OCI-LY3 (cell line): Measurements from ENCODE around the gene PID1.

Experiments
- EZH2phosphoT487 ChIP-seq: fragments of 200-600 bp; shearing (Covaris generic); IDR thresholded peaks from 2 replicates; pipeline ENCODE4 v1.6.1; 2018; ENCODE audit warnings: antibody characterized with exemption, mixed run types, low read depth
- TF ChIP-seq, protein P1 (sequence below): fragments of 200-600, 300-600 bp; sonication (generic); IDR thresholded peaks from 2 replicates; pipeline ENCODE4 v1.5.1; 2014; ENCODE audit warnings: antibody characterized with exemption, low read length, low read depth

DNA sequence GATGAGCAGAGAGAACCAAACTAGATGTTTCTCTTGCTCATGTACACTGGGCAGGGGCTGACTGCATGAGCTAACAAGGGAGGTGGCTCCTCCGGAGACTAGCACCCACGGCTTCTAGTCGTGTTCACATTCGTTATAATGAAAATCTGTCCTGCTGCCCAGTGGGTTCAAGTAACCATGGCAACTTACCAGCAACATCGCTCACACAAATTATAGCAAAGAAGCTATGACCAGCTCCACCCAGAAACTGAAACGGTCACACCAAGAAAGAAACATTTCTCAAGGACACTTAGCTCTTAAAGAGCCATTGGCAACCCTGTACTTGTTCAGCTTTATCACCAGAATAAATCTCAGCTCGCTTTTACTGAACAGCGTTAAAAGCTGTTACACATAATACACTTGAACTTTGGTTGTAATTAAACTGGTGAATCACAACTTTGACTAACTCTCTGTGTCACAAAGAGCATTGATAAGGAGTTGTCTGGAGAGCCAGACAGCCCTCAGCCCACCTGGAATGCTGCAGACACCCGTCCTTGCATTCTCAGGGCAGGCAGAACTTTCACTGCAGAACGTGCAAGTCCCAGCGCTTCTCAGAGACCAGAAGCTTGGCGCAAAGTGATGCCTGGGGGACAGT, 141.2 kb downstream of the PID1 start:
- TF ChIP-seq, protein P1, sequence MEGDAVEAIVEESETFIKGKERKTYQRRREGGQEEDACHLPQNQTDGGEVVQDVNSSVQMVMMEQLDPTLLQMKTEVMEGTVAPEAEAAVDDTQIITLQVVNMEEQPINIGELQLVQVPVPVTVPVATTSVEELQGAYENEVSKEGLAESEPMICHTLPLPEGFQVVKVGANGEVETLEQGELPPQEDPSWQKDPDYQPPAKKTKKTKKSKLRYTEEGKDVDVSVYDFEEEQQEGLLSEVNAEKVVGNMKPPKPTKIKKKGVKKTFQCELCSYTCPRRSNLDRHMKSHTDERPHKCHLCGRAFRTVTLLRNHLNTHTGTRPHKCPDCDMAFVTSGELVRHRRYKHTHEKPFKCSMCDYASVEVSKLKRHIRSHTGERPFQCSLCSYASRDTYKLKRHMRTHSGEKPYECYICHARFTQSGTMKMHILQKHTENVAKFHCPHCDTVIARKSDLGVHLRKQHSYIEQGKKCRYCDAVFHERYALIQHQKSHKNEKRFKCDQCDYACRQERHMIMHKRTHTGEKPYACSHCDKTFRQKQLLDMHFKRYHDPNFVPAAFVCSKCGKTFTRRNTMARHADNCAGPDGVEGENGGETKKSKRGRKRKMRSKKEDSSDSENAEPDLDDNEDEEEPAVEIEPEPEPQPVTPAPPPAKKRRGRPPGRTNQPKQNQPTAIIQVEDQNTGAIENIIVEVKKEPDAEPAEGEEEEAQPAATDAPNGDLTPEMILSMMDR: no peak
- TF ChIP-seq EZH2phosphoT487: no peak
